Suprapubic skin (tissue), 3 donors: ENCODE results near the gene RUVBL2.

Experiments
- CTCF ChIP-seq, 2 donors: fragments of 200-600 bp in 1 of 2; fragments of 450-650 bp in 1 of 2; sonication (generic) in 1 of 2; IDR thresholded peaks; one replicate each; pipeline ENCODE4 v1.5.1; 2016 to 2019; ENCODE audit warnings: antibody characterized with exemption in 2 of 2, mild to moderate bottlenecking in 1 of 2, moderate library complexity in 1 of 2
- POLR2AphosphoS5 ChIP-seq, 3 donors: sonication (generic); formaldehyde crosslinking; IDR thresholded peaks; one replicate each; pipeline ENCODE4 v1.6.1; 2017; ENCODE audit warnings: antibody characterized with exemption in 3 of 3

- TF ChIP-seq CTCF (IDR thresholded peaks at IDR 0.05): no peak
- no peak for TF ChIP-seq POLR2AphosphoS5 (IDR thresholded peaks at IDR 0.05)
These were observed 16.1 kb downstream of the RUVBL2 start for GRCh38 chr19:49009828-49010227.
